Left cardiac atrium (tissue), 4 donors: ENCODE measurements around the gene CRIM1. TPM values are rescaled to one million over a fixed set of nuclear protein-coding genes. Genes with fewer than 3 reads are reported as not detected.
A peak's percentile ranks its signal among the peaks of the same experiment; 100 is the strongest.

Experiments
- ATAC-seq, 2 donors: fragments of 200-7000 bp; cut with Tn5 transposase; one replicate each; pipeline ENCODE4 v1.9.1; 2020; ENCODE audit warnings: mild to moderate bottlenecking in 2 of 2, moderate library complexity in 2 of 2
- DNase-seq: peaks from one replicate; pipeline ENCODE4 v3.0.0-alpha.2; 2020
- intact Hi-C, 2 donors: fragments of 100-400 bp; cut with DNase I; formaldehyde crosslinking; loops; one replicate each; pipeline versions ENCODE4 v1.14.1 to v1.15.1; 2022 to 2023
- total RNA-seq, 2 donors: library from RNA; stranded (reverse); fragmentation: NEBNext Ultra II Directional; extraction: Animal tissue kit (Norgen Biotek cat#: 25700); gene quantifications; one replicate each; pipeline ENCODE4 v1.2.1, GENCODE V29; 2021
- donor health status: DM: no; HTN: yes; CAD: no.
- donor health status: DM: no; HTN: yes; CAD: no; lungs with severe emphysema.
- donor health status: DM: yes; HTN: yes; CAD: no.
- donor health status: Dilated cardiomyopathy.

Gene CRIM1
- total RNA-seq, 2 donors from 2014 or later, result 29.6 to 101 TPM

DNA sequence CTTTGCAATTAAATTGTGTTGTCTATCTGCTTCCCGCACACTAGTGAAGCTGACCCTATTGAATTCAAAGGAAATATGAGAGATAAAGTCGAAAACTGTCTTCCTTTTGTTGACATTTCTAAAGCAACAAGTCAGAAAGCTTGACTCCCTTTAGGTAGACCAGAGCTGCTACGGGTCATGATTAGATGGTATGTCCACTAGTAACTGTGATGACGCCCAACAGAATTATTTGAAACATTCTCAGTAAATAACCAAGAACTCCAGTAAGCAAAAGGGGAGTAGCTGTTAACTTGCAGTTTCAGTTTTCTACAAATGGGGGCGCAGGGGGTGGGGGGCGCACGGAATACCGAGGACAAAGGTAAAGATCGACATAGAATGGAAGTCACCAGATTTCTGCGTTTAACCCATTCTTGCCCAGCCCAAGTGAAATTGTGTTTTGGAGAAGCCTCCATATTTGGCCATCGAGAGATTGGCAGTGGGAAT lies 56.4 kb downstream of the CRIM1 start:
- intact Hi-C loops, result loop anchor here in 1 of 2 donors (5.0 kb wide), 1 partner anchor 40 kb away; no protein-coding TSS in a partner anchor
- ATAC-seq (peak; percentile 14 to 53), DNase-seq (no peak)

- intact Hi-C loops, result loop anchor here in 1 of 2 donors (5.0 kb wide), 1 partner anchor 41 kb away; no protein-coding TSS in a partner anchor
- DNase-seq (no peak), ATAC-seq (no peak)
These were observed 57.6 kb downstream of the CRIM1 start for GRCh38 chr2:36413218-36413617.

- ATAC-seq (no peak), DNase-seq (no peak)
- intact Hi-C loops, result loop anchor here in 1 of 2 donors (5.0 kb wide), 1 partner anchor 42 kb away; no protein-coding TSS in a partner anchor
These were observed 58.7 kb downstream of the CRIM1 start for GRCh38 chr2:36414307-36414706.

GRCh38 chr2:36415381-36416022 lies 59.9 kb downstream of the CRIM1 start:
- ATAC-seq (no peak), DNase-seq (no peak)
- intact Hi-C loops, result no loop called here

GRCh38 chr2:36416370-36417165 lies 61.0 kb downstream of the CRIM1 start:
- intact Hi-C loops, result no loop called here
- DNase-seq, result no peak
- ATAC-seq, result peak; percentile 52 to 82

GRCh38 chr2:36420569-36421181 lies 65.1 kb downstream of the CRIM1 start:
- intact Hi-C loops, result no loop called here
- DNase-seq, result no peak
- ATAC-seq, result no peak

DNA sequence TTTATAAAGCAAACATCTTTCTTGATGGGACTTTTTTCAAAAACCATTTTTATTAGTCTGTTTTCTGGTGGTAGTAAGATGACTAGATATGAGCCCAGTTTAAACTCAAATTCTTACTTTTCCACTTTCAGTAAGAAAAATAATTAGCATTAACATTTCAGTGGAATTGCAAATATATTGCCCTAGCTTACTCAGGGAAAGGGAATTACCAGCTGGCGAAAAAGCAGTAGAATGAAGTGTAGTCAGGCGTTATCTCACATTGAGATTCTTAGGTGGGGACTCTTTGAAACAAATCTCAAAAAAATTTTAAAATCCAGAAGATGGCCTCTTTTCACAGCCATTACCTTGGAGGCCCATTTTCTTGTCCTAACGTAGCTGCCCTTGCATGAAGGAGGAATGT lies 65.8 kb downstream of the CRIM1 start:
- intact Hi-C loops, result no loop called here
- ATAC-seq (no peak), DNase-seq (no peak)

DNA sequence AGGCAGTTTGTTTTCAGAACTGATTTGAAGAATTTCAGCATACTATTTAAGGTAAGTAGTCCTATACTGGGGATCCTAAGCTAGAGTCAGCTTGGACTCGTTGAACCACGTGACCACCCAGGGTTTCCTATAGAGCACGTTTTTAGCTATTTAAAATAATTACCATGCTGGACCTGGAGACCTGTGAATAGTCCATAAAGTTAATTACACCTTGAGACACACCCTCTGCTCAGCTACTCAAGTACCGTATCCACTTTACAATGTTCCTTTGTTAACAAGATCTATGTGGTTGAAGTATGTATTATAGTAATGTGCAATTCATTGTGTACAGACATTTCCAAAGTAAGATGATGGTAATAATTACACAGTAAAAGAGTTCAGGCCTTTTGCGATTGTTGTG lies 67.6 kb downstream of the CRIM1 start:
- ATAC-seq (no peak), DNase-seq (no peak)
- intact Hi-C loops, result no loop called here

DNA sequence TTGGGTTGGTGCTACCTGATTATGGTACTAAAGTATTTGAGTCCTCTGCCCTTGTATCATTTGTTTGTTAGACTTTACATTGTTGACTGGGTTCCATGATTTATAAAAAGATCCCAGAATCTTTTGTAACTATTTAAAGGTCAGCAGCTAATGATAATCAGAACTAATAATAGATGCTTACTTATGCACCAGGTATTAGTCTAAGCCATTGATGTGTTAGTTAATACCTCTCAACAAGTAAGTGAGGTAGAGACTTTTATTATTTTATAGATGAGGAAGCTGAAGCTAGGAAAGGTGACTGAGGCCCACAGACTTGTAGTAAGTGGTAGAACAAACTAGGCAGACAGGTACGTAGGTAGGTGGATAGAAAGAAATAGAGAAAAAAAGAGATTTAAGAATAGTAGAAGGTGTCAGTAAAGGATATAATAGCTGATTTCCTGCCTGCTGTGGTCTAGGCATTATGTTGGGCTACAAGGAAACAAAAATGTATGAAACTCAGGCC lies 68.1 kb downstream of the CRIM1 start:
- intact Hi-C loops, result no loop called here
- no peak for DNase-seq
- no peak for ATAC-seq

DNA sequence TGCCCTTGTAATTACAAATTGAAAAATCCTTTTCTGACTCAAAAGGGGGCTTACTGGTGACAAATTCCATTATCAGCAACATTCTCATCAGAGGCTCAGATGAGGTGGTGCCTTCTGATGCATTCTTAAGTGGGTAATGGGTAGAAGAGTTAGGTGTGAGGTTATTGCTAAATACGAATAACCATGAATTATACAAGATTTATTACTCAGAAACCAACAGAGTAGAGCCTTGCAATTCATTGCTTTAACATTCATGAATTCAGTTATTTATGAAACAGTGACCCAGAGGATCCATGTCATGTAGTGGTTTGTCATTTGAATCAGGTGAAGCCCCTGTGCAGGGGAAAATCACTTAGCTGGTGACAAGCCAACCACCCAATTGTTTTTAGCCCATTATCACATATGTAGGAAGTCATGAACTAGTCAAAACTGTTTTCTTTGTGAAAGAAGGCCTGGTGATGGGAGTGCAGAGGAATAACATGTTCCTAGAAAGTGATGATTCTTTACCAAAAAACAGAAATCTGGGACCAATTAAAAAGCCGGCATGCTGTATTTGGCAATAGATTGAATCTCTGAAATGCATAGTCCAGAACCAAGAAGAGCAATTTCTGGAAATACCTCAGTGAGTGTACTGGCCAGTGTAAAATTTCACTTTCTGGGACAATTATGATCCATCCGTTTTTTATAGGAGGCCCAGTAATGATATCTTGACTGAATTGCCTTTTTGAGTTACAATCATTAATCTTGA lies 70.2 kb downstream of the CRIM1 start:
- no peak for DNase-seq
- intact Hi-C loops, result no loop called here
- no peak for ATAC-seq

DNA sequence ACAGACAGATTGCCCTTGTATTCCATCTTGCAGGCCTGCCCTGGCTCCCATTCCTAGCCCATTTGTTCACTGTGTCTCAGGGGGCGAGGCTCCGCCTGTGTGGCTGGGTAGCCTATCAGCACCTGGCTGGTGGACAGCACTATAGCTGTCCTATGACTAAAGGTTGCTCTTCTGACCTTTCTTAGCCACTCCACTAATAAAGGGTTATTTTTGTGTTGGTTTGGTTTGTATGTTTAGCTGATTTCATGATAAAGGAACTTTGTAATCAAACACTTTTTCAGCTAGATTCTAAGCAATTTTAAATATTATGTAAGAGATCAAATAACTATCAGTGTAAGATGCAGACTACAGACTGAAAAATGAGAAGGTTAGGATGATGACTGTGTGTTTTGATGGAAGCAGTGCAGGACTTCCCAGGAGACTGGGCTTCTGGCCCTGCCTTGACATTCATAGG lies 72.2 kb downstream of the CRIM1 start:
- ATAC-seq (peak in 1 of 2 donors; percentile 42), DNase-seq (no peak)
- intact Hi-C loops, result no loop called here

DNA sequence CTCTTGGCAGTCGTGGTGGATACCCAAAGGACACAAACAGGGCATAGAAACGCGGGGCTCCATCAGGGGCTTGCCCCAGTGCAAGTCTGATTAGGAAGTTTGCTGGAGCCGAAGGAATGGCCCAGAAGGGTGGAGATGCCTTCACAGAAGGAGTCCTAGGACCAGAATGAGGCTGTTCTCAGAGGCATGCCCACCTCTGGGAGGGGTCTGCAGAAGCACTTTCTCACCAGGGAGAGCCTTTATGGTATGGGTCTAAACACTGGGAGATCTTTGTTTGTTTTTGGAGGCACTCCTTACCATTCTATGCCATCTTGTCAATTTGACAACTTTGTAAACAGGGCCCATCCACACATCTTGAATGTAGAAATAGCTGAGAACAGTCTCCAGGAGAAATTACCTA lies 75.0 kb downstream of the CRIM1 start:
- intact Hi-C loops, result no loop called here
- ATAC-seq (no peak), DNase-seq (no peak)

- ATAC-seq, result peak in 1 of 2 donors; percentile 27
- DNase-seq, result no peak
- intact Hi-C loops, result no loop called here
These were observed 76.9 kb downstream of the CRIM1 start for GRCh38 chr2:36432479-36432878.

- ATAC-seq, result peak; percentile 57 to 60
- peak; percentile 32 for DNase-seq
- intact Hi-C loops, result no loop called here
These were observed 78.0 kb downstream of the CRIM1 start for GRCh38 chr2:36433311-36434217.

GRCh38 chr2:36438449-36438977 lies 82.9 kb downstream of the CRIM1 start:
- ATAC-seq (peak in 1 of 2 donors; percentile 79), DNase-seq (no peak)
- intact Hi-C loops, result no loop called here

GRCh38 chr2:36439084-36439483 lies 83.5 kb downstream of the CRIM1 start:
- intact Hi-C loops, result no loop called here
- ATAC-seq (no peak), DNase-seq (no peak)

- intact Hi-C loops, result no loop called here
- ATAC-seq, result no peak
- no peak for DNase-seq
These were observed 85.6 kb downstream of the CRIM1 start for GRCh38 chr2:36441065-36441625.
